OCI-LY3 (cell line): ENCODE measurements around the gene PDXK.

Experiments
- H2AFZ ChIP-seq: fragments of 200-600, 300-600 bp; shearing (Covaris generic); 2 replicates; pipeline ENCODE4 v1.6.0; 2014; ENCODE audit warnings: antibody characterized with exemption, low read depth, low read length
- H3K27ac ChIP-seq: fragments of 200-600, 300-600 bp; sonication (generic); 2 replicates; pipeline ENCODE4 v1.5.1; 2014; ENCODE audit warnings: mild to moderate bottlenecking, low read length, moderate library complexity, mixed read lengths
- H3K27me3 ChIP-seq: fragments of 200-600, 300-600 bp; sonication (generic); 2 replicates; pipeline ENCODE4 v1.6.1; 2014; ENCODE audit warnings: low read depth, low read length, mixed read lengths
- H3K36me3 ChIP-seq: fragments of 200-600, 300-600 bp; sonication (generic); replicated peaks from 2 replicates; pipeline ENCODE3; 2014; ENCODE audit warnings: low read depth, low read length, mixed read lengths
- H3K4me1 ChIP-seq: fragments of 300-600, 200-600 bp; sonication (generic); 2 replicates; pipeline ENCODE4 v1.6.1; 2014; ENCODE audit warnings: low read length, mixed read lengths
- H3K4me2 ChIP-seq: fragments of 200-600, 300-600 bp; sonication (generic); 2 replicates; pipeline ENCODE4 v1.6.1; 2014; ENCODE audit warnings: low read length, mixed read lengths
- H3K4me3 ChIP-seq: fragments of 300-600, 200-600 bp; sonication (generic); 2 replicates; pipeline ENCODE4 v1.5.1; 2014; ENCODE audit warnings: antibody characterized with exemption, mild to moderate bottlenecking, low read length, moderate library complexity
- H3K79me2 ChIP-seq: fragments of 300-600, 200-600 bp; shearing (Covaris generic); 2 replicates; pipeline ENCODE4 v1.6.1; 2014; ENCODE audit warnings: mild to moderate bottlenecking, low read length, mixed read lengths
- H3K9ac ChIP-seq: fragments of 300-600, 200-600 bp; shearing (Covaris generic); 2 replicates; pipeline ENCODE4 v1.6.0; 2014; ENCODE audit warnings: mild to moderate bottlenecking, low read length, moderate library complexity
- H3K9me3 ChIP-seq: fragments of 200-600, 300-600 bp; shearing (Covaris generic); 2 replicates; pipeline ENCODE4 v1.6.1; 2014; ENCODE audit warnings: low read length, mixed read lengths; ENCODE audit not compliant: insufficient read depth
- H4K20me1 ChIP-seq: fragments of 200-600, 300-600 bp; sonication (generic); 2 replicates; pipeline ENCODE4 v1.6.1; 2016; ENCODE audit warnings: low read length, mixed read lengths; ENCODE audit not compliant: insufficient read depth
- CTCF ChIP-seq: fragments of 200-600, 300-600 bp; sonication (generic); IDR thresholded peaks from 2 replicates; pipeline ENCODE4 v1.5.1; 2014; ENCODE audit warnings: antibody characterized with exemption, low read length, low read depth
- EZH2phosphoT487 ChIP-seq: fragments of 200-600 bp; shearing (Covaris generic); IDR thresholded peaks from 2 replicates; pipeline ENCODE4 v1.6.1; 2018; ENCODE audit warnings: antibody characterized with exemption, mixed run types, low read depth

PDXK gene

DNA sequence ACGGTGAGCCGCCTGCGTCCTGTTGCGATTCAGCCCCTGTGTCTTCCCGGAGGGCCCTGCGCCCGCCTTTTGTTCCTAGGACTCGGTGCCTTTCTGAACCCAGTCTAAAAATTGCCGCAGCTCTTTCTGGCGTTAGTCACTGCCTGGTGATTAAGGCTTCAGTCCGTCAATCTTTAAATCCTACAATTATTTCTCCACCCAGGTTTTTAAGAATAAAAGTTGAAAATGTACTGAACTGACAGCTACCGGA is 16.2 kb upstream of the PDXK start:
- no peaks in the 10 kb centered on the region for H3K4me1 ChIP-seq
- H3K4me3 ChIP-seq, result no peak overlapping the region
- no peaks in the 10 kb centered on the region for H3K36me3 ChIP-seq
- H3K9me3 ChIP-seq, result no peaks in the 10 kb centered on the region
- H3K27ac ChIP-seq, result no peak overlapping the region
- H2AFZ ChIP-seq, result no peak overlapping the region
- TF ChIP-seq CTCF, result no peak
- no peak for TF ChIP-seq EZH2phosphoT487
- no peaks in the 10 kb centered on the region for H4K20me1 ChIP-seq
- H3K4me2 ChIP-seq, result no peak overlapping the region
- H3K9ac ChIP-seq, result no peak overlapping the region
- H3K79me2 ChIP-seq, result no peaks in the 10 kb centered on the region
- H3K27me3 ChIP-seq, result no peaks in the 10 kb centered on the region

GRCh38 chr21:43703035-43703880 is 15.7 kb upstream of the PDXK start:
- Histone ChIP-seq H2AFZ (no peak overlapping the region), H3K36me3 (no peaks in the 10 kb centered on the region), H3K79me2 (no peaks in the 10 kb centered on the region), H3K27me3 (peaks cover 3% of the 10 kb centered on the region; the same call in 1 of the 2 replicates), H3K9me3 (no peaks in the 10 kb centered on the region), H3K4me3 (no peak overlapping the region), H3K4me1 (no peaks in the 10 kb centered on the region), H3K9ac (no peak overlapping the region), H3K27ac (no peak overlapping the region), H3K4me2 (no peak overlapping the region), H4K20me1 (no peaks in the 10 kb centered on the region)
- TF ChIP-seq EZH2phosphoT487 (no peak), CTCF (no peak)

- Histone ChIP-seq H3K36me3 (no peaks in the 10 kb centered on the region), H4K20me1 (no peaks in the 10 kb centered on the region)
Measured at GRCh38 chr21:43707462-43707861, 11.5 kb upstream of the PDXK start.

More at GRCh38 chr21:43707462-43707861, 11.5 kb upstream of the PDXK start:
- no peak for TF ChIP-seq CTCF
- no peak for TF ChIP-seq EZH2phosphoT487
- Histone ChIP-seq H3K4me3 (no peak overlapping the region), H3K27ac (no peak overlapping the region), H3K9ac (no peak overlapping the region), H3K9me3 (no peaks in the 10 kb centered on the region), H3K79me2 (no peaks in the 10 kb centered on the region), H3K4me1 (peaks cover 8% of the 10 kb centered on the region), H2AFZ (no peak overlapping the region), H3K27me3 (peaks cover 17% of the 10 kb centered on the region), H3K4me2 (no peak overlapping the region)
